Iris pigment epithelial cell (primary cell): ENCODE results near the gene TNFRSF13B.
"Not testable (repeated sequence)": the region's sequence is repeated elsewhere in the genome, so short reads cannot be mapped to it uniquely, and the experiment has no call there.

Experiments used
- DNase-seq: peaks from one replicate; pipeline ENCODE4 v3.0.0-alpha.2; 2011; ENCODE audit warnings: low read depth

The TNFRSF13B gene

GRCh38 chr17:16911141-16911937 lies 60.6 kb downstream of the TNFRSF13B start:
- no peak for DNase-seq

DNA sequence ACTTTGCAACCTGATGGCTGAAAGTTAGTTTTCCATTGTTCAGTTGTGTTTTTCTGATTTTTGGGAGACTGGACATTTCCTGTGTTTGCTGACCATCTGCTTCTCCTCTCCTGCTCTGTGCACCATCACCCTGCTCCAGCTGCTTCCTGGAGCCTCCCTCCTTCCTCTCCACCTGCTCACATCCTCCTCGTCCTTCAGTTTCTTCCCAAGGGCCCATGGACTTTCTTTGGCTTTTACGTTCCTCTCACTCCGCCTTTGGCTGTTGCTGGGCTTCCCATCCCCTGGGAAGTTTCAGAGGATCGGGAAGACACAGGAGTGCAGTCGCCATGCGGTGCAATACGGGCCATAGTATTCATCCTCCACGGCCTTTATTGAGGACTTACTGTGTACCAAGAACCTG lies 61.6 kb downstream of the TNFRSF13B start:
- DNase-seq = no peak

- peak; percentile 6 for DNase-seq
These were observed 62.3 kb downstream of the TNFRSF13B start for GRCh38 chr17:16909472-16910246.

DNA sequence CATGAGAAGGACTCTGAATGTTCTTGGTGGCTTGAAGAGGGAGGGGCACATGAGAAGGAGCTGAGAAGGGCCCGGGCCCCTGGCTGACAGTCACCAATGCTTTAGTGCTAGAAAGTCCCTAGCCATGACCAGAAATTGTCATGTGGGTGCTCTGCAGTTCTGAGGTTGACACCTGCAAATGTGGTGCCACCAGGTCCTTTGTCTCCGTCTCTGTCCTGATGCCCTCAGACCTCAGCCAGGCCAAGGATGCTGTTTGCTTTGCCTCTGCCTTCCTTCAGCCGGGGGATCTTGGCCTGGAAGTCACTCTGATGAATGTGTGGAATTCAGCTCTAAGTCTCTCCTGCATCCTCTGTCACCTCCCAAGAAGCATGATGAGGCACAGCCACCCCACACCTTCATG lies 63.6 kb downstream of the TNFRSF13B start:
- no peak for DNase-seq

GRCh38 chr17:16906680-16907079 lies 65.2 kb downstream of the TNFRSF13B start:
- DNase-seq = peak; percentile 71

- peak; percentile 96 for DNase-seq
These were observed 66.2 kb downstream of the TNFRSF13B start for GRCh38 chr17:16905593-16906191.

GRCh38 chr17:16903070-16903469 lies 68.8 kb downstream of the TNFRSF13B start:
- DNase-seq = not testable (repeated sequence)

GRCh38 chr17:16900288-16900882 lies 71.5 kb downstream of the TNFRSF13B start:
- DNase-seq = no peak

- not testable (repeated sequence) for DNase-seq
These were observed 74.6 kb downstream of the TNFRSF13B start for GRCh38 chr17:16897211-16897896.

- DNase-seq = not testable (repeated sequence)
These were observed 75.7 kb downstream of the TNFRSF13B start for GRCh38 chr17:16896235-16896634.

GRCh38 chr17:16893527-16893926 lies 78.4 kb downstream of the TNFRSF13B start:
- not testable (repeated sequence) for DNase-seq

- not testable (repeated sequence) for DNase-seq
These were observed 79.0 kb downstream of the TNFRSF13B start for GRCh38 chr17:16892876-16893454.

DNA sequence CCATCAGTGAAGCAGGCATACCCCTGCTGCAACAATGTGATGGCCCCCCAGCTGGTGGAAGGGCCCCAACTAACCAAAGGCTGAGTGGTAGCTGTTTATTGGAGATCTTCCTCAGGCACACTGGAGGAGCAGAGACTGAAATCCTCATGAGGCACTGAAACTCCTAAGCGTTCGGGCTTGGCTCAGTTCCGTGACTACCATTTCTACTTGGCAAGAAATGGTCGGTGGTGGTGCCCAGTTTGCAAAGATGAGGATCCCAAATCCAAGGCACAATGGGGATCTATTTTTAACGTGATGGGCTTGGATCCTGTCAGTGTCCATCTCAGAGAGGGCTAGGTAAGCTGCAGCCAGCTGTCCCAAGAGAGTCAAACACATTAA lies 82.8 kb downstream of the TNFRSF13B start:
- DNase-seq = no peak
